Stimulated activated CD8-positive, alpha-beta memory T cell treated with anti-CD3 and anti-CD28 coated beads, Interleukin-12 subunit alpha, Interleukin-12 subunit beta, amount 100 ng/mL, for 4 hours (primary cell): ENCODE data around the gene PRSS22.
"Not testable (repeated sequence)": the region's sequence is repeated elsewhere in the genome, so short reads cannot be mapped to it uniquely, and the experiment has no call there.

Experiments used
- DNase-seq: peaks from one replicate; pipeline ENCODE4 v3.0.0-alpha.2; 2020; ENCODE audit warnings: low read depth

PRSS22 gene, protein sequence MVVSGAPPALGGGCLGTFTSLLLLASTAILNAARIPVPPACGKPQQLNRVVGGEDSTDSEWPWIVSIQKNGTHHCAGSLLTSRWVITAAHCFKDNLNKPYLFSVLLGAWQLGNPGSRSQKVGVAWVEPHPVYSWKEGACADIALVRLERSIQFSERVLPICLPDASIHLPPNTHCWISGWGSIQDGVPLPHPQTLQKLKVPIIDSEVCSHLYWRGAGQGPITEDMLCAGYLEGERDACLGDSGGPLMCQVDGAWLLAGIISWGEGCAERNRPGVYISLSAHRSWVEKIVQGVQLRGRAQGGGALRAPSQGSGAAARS

DNA sequence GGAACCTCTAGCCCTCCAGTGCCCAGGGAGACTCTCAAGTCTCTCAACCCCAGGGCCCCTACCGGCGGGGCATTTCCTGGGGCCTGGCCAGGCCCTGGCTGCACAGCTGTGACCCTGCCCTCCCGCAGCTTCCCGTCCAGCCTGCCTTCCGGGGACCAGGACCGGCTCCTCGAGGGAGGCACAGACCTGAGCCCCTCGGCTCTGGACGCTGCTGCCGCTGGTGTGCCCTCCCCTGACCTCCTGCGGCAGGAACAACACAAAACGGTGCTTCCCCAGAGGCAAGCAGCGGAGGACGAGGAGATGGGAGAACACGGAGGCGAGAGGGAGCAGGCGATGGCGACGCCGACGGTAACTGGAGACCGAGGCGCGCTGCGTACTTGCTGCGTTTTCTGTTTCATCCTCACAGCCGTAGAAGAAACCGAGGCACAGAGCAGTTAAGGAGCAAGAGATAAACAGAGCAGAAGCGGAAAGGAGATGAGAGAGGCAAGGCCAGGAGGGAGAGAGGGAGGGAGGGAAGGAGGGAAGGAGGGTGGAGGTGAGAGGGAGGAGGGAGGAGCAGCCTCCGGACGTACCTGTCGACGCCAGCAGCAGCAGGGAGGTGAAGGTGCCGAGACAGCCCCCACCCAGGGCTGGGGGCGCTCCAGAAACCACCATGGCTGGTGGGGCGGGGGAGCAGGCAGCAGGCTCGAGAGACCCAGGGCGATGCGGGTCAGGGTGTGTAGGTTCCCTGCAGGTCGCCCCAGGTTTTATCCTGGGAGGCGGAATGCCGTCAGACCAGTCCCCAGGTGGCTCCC is at the start of gene PRSS22:
PRSS22 (minus strand) TSS at position 720 of the 794 bp plus-strand sequence; CDS start at position 654, 66 bp downstream.
- DNase-seq = no peak

DNA sequence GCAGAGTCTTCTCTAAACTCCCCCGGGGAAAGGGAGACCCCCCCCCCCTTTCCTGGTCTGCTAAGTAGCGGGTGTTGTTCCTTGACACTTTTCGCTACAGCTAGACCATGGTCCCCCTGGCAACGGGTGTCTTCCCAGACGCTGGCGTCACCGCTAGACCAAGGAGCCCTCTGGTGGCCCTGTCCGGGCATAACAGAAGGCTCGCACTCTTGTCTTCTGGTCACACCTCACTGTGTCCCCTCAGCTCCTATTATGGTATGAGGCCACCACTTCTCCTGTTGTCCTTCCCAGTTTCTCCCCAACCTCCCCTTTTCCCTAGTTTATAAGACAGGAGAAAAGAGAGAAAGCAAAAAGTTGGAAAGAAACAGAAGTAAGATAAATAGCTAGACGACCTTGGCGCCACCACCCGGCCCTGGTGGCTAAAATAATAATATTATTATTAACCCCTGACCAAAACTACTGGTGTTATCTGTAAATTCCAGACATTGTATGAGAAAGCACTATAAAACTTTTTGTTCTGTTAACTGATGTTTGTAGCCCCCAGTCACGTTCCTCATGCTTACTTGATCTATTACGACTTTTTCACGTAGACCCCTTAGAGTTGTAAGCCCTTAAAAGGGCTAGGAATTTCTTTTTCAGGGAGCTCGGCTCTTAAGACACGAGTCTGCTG is 49.2 kb upstream of the PRSS22 start:
- DNase-seq = not testable (repeated sequence)

DNA sequence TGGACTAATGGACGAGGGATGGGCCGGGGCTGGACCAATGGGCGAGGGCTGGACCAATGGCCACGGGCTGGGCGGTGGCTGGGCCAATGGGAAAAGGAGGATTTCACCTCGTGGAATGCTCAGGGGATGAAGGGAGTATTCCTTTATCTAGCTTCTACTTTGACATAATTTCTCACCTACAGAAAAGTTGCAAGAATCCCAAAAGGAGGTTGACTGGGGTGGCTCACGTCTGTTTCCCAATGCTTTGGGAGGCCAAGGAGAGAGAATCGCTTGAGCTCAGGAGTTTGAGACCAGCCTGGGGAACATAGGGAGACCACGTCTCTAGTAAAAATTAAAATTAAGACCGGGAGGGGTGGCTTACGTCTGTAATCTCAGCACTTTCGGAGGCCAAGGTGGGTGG is 48.0 kb upstream of the PRSS22 start:
- DNase-seq = no peak

DNA sequence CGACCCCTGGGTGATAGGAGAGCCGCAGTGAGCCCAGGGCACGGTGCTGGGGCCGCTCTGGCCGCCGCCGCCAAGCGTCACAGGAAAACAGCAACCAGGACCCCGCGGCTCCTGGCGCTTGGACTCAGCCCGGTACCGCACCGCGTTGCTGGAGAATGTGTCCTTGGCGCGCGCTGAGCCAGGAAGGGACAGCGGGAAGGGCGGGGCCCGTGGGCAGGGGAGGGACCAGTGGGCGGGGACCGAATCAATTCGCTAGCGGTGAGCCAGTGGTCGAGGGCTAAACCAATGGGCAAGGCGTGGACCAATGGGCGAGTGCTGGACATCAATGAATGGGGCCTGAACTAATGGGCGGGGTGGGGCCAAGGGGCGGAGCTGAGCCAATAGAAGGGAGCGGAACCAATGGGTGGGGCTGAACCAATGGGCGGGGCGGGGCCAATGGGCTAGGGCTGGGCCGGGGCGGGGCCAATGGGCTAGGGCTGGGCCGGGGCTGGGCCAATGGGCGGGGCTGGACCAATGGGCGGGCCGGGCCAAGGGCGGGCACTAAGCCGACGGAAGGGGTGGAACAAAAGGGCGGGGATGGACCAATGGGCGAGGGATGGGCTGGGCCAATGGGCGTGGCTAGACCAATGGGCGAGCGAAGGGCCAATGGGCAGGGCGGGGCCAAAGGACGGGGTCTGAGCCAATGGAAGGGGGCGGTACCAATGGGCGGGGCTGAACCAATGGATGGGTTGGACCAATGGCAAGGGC is 47.4 kb upstream of the PRSS22 start:
- peak; percentile 70 for DNase-seq

DNA sequence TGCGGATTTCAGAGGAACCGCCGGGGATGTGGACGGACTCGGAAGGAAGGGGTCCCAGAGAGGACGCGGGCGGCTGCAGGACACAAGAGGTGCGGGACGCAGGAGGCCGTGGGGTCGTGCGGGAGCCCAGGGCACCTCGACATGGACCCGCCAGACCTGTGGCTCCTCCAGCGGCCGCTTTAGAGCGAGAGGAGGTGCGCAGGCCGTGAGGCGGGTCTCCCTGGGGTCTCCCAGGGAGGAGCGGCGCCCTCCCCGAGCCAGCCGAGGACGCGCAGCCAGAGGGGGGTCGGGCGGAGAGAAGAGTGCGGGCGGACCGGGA is 46.9 kb upstream of the PRSS22 start:
- DNase-seq = no peak

DNA sequence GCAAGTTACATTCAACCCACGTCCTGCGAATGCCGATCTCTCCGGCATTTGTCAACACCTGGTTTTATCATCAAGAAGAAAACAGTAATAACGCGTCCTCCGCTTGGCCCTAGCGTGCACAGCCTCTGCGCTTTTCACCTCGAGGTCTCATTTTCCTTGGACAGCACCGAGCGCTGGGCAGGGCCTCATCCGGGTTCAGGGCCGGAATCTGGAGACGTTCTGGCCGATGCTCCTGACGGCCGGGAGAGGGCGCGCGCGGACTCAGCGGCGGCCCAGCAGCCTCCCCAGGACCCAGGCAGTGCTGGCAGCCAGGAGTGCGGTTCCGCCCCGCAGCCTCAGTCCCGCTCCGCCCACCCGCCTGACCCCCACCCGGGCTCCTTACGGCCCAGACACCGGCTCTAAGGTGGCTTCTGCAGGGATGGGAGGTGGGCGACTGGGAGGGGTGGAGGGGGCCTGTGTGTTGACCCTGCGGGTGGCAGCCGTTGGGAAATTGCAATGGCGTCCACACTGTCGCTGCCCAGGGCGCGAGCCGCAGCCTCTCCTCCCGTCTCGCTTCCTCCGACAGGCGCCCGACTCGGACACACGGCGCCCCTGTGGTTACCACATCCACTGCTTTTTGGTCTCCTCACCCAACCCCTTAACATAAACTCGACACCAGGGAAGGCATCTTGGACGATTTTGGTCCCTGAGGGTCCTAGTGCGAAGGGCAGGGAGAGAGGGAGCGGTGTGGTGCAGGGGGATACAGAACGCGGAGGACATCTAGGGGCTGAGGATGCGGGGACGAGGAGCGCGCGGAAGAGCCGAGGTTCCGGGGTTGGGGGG is 46.3 kb upstream of the PRSS22 start:
- DNase-seq = peak; percentile 59

DNA sequence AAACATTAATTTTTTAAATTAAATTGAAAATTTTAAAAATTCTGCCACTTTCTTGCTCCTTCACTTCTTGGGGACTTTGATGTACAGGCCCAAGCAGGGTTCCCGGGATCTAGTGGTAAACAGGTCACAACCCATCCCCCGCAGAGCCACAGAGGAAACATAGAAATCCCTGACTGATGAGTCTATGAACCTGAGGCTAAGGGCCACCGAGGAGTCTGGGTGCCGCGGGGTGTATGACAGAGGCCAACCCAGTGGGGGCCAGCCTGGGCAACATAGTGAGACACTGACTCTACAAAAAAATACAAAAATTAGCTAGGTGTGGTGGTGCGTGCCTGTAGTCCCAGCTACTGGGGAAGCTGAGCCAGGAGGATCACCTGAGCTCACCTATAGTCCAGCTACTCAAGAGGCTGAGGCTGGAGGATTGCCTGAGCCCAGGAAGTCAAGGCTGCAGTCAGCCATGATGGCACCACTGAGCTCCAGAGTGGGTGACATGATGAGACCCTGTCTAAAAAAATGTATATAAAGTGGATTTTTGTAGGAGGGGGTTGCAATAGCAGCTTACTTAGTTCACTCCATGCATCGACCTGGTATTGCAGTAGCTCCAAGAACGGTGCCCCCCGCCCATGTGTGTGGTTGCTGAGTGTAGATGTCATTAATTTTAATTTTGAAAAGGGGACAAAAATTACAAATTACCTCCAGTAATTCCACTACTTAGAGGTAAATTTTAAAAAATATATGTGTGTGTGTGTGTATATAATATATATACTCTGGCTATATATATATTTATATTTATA is 44.6 kb upstream of the PRSS22 start:
- no peak for DNase-seq

DNA sequence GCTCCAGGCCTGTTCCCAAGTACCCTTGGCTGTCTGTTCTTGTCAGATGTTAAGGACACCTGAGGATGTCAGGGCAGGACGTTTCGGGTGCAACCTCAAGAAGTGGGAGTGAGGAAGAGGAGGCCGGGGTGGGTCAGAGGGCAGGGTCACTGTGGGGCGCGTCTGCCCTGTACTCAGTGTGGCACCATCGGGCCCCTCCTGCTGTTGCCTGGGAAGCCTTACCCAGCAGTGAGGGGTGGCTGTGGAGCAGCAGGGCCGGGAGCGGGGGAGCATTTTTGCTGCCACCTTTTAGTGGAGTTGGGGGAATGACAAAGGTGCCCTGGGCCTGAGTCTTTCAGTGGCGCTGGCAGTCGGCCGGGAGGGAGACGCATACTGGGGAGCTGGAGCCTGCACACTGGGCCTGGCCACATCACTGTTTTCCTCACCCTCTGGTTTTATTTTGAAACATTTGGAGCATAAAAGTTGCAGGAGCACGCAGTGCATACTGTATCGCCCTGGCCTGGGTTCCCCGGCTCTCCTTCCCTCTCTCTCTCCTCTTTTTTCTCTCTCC is 42.6 kb upstream of the PRSS22 start:
- DNase-seq = no peak

DNA sequence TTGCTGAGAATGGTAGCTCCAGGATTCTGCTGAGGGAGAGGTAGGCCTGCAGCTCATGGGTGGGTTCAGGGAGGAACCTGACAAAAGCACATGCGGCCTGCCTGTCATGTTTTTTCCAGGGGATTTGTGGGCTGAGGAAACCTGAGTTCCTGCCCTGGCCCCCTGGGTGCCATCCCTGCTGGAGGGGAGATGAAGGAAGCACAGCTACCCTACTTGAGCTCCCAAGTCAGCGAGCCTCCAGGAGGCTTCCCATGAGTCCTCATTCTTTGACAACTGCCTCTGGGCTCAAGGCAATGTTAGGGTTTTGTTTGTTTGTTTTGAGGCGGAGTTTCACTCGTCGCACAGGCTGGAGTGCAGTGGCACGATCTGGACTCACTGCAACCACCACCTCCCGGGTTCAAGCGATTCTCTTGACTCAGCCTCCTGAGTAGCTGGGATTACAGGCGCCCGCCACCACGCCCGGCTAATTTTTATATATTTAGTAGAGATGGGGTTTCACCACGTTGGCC is 41.6 kb upstream of the PRSS22 start:
- DNase-seq = no peak

DNA sequence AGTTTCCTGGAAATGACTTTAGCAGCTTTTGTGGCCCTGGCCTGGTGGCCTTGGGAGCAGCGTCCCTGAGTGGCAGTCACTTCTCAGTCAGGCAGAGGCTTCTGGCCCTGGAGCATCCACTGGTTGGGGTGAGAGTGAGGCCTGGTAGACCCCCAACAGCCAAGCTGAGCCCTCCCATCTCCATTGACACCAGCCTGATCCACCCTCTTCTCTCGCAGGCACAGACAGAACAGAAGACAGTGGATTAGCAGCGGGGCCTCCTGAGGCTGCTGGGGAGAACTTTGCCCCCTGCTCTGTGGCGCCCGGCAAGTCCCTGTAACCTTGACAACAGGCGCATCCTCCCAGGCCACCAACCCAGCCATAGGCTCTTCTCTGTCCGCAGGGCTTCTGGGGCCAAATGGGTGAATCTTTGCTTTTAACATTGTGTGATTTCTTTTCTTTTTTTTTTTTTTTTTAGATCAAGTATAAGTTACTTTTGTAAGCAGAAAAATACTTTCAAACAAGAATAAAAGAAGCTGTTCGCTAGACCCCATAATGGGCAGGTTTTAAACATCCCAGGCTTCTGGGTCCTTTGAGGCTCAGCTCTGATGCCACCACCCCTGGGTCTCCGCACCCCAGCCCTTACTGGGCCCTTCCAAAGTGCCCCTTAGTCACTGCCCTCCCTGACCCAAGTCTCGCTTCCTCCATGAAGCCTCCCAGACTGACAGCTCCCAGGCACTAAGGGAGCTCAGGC is 41.0 kb upstream of the PRSS22 start:
- no peak for DNase-seq

DNA sequence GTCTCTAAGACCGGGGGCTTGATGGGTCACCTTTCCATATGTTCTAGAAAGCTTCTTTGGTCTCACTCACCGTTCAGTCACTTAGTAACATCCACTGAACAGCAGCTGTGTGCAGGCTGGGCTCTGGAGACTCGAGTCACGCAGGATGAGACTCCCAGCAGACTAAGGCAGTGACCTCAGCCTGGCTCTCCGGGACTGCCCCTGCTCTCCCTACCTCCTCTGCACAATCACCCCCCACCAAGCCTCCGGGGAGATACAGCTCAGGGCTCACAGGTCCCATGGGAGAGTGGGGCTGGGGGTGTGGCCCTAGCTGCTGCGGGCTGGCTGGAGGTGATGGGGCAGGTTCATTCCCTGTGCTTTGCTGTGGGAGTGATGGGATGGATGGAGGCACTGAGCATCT is 39.1 kb upstream of the PRSS22 start:
- no peak for DNase-seq

DNA sequence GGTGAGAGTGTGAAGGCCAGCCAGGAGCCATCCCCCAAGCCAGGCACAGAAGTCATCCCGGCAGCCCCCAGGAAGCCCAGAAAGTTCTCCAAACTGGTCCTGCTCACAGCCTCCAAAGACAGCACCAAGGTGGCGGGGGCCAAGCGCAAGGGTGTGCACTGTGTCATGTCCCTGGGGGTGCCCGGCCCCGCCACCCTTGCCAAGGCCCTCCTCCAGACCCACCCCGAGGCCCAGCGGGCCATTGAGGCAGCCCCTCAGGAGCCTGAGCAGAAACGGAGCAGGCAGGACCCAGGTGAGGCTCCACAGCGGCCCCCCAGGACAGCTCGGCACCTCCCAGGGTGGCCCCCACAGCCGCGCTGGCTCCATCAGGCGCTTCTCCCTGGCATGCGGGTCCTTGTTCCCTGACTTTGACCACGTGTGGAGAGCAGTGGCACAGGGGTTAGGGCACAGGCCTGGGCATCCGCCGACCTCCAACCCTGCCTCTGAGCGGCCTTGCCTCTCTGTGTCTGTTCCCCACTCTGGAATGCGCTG is 38.6 kb upstream of the PRSS22 start:
- no peak for DNase-seq

DNA sequence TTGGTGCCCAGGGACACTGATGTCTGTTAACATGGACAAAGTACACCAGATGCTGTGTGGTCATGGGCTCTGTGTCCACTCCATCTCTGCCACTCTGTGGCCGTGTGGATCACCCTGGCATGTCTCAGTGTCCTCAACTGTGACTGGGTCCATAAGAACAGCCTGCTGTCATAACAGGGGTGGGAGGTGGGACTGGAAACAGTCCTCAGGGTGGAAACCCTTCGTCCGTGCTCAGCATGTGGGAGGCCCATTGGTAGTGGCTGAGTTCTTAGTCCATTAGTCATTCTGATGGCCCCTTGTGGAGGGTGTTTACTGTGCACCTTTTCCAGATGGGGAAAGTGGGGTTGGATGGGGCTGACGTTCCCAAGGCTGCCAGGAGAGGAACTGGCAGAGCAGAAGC is 37.8 kb upstream of the PRSS22 start:
- DNase-seq = no peak

DNA sequence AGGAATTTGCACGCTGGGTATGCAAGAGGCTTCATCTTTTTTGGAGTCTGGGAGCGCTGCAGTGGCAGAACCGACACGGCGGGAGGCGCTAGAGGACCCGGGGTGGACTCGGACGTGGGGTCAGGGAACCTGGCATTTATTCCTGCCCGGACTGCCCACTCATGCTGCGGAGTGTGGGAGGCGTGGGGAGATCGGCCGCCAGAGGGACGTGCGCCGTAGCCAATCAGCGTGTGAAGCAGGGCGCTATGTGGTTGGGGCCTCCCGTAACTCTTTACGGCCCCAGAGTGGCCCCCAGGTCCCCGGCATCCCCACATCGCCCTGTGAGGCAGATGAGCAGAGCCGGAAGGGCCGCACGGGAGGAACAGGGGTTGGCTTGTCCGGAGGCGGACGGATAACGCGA is 36.3 kb upstream of the PRSS22 start:
- no peak for DNase-seq

DNA sequence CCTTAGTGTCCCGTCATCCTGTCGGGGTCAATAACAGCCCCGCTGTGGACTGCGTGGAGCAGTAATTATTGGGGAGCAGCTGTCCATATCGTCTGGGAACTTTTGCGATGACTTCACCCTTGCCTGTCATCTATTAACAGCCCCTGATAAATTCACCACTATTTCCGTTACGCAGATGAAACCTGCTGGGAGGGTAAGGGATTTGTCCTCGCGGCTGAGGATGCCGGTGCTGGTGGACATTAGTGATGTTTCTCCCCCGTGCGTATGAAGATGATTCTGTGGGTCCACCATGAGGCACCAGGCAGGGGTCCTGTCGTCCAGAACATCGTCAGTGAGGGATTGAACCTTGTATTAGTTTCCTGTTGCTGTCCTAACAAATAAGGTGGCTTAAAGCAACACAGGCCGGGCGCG is 26.1 kb upstream of the PRSS22 start:
- DNase-seq = no peak

DNA sequence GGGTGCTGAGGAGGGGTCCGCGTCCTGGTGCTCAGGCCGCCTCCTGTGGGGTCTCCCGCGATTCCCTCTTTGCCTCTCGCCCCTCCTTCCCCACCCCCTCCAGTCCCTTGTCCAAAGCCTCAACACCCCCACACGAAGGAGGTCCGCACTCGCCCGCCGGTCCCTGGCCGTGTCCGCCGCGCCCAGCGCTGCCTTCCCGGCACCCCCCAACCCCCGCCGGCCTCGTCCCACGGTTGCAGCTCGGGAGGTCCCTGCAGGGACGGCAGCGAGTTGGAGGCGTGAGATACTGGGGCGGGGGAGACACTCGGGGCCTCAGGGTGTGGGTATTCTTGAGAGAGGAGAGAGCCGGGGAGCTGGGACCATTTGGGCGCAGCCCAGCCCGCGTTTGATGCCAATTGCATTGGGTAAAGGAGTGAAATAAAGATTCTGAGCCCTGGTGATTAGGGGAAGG is 25.5 kb upstream of the PRSS22 start:
- no peak for DNase-seq

DNA sequence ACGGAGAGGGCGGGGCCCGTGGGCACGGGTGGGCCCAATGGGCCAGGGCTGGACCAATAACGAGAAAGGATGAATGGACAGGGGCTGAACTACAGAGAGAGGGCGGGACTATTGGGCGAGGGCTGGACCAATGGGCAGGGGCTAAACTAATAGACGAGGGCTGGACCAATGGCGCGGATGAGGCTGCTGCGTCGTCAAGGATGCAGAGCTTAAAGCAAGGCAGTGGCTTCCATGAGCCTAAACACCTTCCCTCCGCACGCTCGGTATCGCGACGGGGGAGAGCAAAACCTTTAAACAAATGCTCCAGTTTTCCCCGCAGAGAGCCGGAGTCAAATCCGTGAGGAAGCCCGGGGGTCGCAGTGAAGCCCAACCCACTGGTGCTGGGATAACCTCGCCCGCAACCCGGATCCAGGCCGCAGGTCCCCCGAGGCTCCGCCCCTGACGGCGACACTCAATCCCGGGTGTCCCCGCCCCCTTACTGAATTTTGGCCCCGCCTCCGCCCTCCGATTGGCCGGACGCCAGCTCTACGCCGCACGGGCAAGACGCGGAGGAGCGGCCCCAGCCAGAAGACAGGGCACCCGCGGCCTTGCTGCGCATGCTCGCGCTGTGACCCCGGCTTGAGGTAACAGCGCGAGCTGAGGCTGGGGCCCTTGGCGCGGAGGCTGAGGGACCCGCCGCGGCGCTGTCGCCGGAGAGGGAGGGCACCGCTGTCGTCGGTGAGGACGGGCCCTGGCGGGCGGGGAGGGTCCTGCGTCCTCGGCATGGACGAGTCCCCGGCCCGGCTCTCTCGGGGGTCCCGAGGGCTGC is 24.9 kb upstream of the PRSS22 start, which contains the start of gene FLYWCH2:
FLYWCH2 (plus strand) TSS at position 566 of the 808 bp plus-strand sequence. CDS start 13,235 bp downstream, outside the sequence.
- peak; percentile 99 for DNase-seq
